Uterus (tissue), 4 donors: Measurements from ENCODE around the gene BCL11B. TPM values are rescaled to one million over a fixed set of nuclear protein-coding genes. Genes with fewer than 3 reads are reported as not detected.
A peak's percentile ranks its signal among the peaks of the same experiment; 100 is the strongest.

Source experiments
- DNase-seq, 2 donors: peaks; one replicate each; pipeline ENCODE4 v3.0.0-alpha.2; 2019 to 2020
- H3K27ac ChIP-seq, 2 donors: fragments of 200-600 bp; sonication (generic); 1 replicate in 1 of 2; 2 replicates in 1 of 2; pipeline ENCODE4 v1.5.1; 2016 to 2018
- H3K27me3 ChIP-seq, 2 donors: fragments of 200-600 bp; sonication (generic); one replicate each; pipeline ENCODE4 v1.5.1; 2018 to 2019; ENCODE audit warnings: control low read depth in 1 of 2
- H3K36me3 ChIP-seq, 2 donors: fragments of 200-600 bp; sonication (generic); one replicate each; pipeline ENCODE4 v1.5.1; 2019; ENCODE audit warnings: control low read depth in 1 of 2
- H3K4me1 ChIP-seq, 2 donors: fragments of 200-600 bp; sonication (generic); one replicate each; pipeline ENCODE4 v1.5.1; 2018 to 2019; ENCODE audit warnings: control low read depth in 1 of 2
- H3K4me3 ChIP-seq, 2 donors: fragments of 200-600 bp; sonication (generic); 1 replicate in 1 of 2; 2 replicates in 1 of 2; pipeline ENCODE4 v1.5.1; 2018 to 2019; ENCODE audit warnings: mild to moderate bottlenecking in 1 of 2
- H3K9me3 ChIP-seq, 2 donors: fragments of 200-600 bp; sonication (generic); one replicate each; pipeline ENCODE4 v1.5.1; 2019; ENCODE audit warnings: control low read depth in 1 of 2
- POLR2A ChIP-seq, 2 donors: fragments of 450-650 bp; IDR thresholded peaks; one replicate each; pipeline ENCODE4 v1.6.1; 2016; ENCODE audit warnings: antibody characterized with exemption in 2 of 2, mild to moderate bottlenecking in 1 of 2, moderate library complexity in 1 of 2
- intact Hi-C: fragments of 100-400 bp; cut with DNase I; formaldehyde crosslinking; loops from one replicate; pipeline ENCODE4 v1.15.1; 2023; ENCODE audit warnings: low total_unique reads
- total RNA-seq, 4 donors: library from RNA; depleted of rRNA in 3 of 4; stranded (reverse); fragments of >200 nt in 3 of 4; gene quantifications; one replicate each; pipeline versions ENCODE4 v1.1.0 to v1.2.4, GENCODE V29; 2014 to 2023
- TF ChIP-seq, protein P1 (sequence below), 4 experiments: fragments of 200-600 bp in 2 of 4; fragments of 450-650 bp in 2 of 4; sonication (generic) in 2 of 4; IDR thresholded peaks; one replicate each; pipeline ENCODE4 v1.5.1; 2016 to 2019; ENCODE audit warnings: antibody characterized with exemption in 4 of 4, mild to moderate bottlenecking in 2 of 4, moderate library complexity in 1 of 4
- donor health status: DM: yes; HTN: yes; CAD: no.

BCL11B gene
- total RNA-seq, 4 donors from 2014 or later = 0.29 to 0.55 (median 0.46) TPM; not detected in 1

GRCh38 chr14:99192830-99193229 is 79.2 kb downstream of the BCL11B start:
- Histone ChIP-seq H3K36me3 (no peaks in the 10 kb centered on the region), H3K4me1 (no peaks in the 10 kb centered on the region), H3K27ac (no peak overlapping the region), H3K27me3 (no peaks in the 10 kb centered on the region), H3K4me3 (no peak overlapping the region), H3K9me3 (no peaks in the 10 kb centered on the region)
- intact Hi-C loops = no loop called here
- DNase-seq = no peak
- no peak for TF ChIP-seq POLR2A (IDR thresholded peaks at IDR 0.05)
- TF ChIP-seq, protein P1, sequence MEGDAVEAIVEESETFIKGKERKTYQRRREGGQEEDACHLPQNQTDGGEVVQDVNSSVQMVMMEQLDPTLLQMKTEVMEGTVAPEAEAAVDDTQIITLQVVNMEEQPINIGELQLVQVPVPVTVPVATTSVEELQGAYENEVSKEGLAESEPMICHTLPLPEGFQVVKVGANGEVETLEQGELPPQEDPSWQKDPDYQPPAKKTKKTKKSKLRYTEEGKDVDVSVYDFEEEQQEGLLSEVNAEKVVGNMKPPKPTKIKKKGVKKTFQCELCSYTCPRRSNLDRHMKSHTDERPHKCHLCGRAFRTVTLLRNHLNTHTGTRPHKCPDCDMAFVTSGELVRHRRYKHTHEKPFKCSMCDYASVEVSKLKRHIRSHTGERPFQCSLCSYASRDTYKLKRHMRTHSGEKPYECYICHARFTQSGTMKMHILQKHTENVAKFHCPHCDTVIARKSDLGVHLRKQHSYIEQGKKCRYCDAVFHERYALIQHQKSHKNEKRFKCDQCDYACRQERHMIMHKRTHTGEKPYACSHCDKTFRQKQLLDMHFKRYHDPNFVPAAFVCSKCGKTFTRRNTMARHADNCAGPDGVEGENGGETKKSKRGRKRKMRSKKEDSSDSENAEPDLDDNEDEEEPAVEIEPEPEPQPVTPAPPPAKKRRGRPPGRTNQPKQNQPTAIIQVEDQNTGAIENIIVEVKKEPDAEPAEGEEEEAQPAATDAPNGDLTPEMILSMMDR (IDR thresholded peaks at IDR 0.05) = no peak

GRCh38 chr14:99192028-99192621 is 79.9 kb downstream of the BCL11B start:
- Histone ChIP-seq H3K4me3 (peak overlapping the region; percentile 16 to 39), H3K27ac (peak overlapping the region in 1 of 2 donors; percentile 9), H3K4me1 (no peaks in the 10 kb centered on the region), H3K27me3 (no peaks in the 10 kb centered on the region), H3K9me3 (no peaks in the 10 kb centered on the region), H3K36me3 (no peaks in the 10 kb centered on the region)
- peak; percentile 35 to 67 for DNase-seq
- TF ChIP-seq, protein P1 (IDR thresholded peaks at IDR 0.05) = no peak
- TF ChIP-seq POLR2A (IDR thresholded peaks at IDR 0.05) = no peak
- intact Hi-C loops = no loop called here

- no peak for DNase-seq
- Histone ChIP-seq H3K36me3 (no peaks in the 10 kb centered on the region), H3K4me1 (no peaks in the 10 kb centered on the region), H3K27ac (peak overlapping the region in 1 of 2 donors; percentile 9), H3K27me3 (no peaks in the 10 kb centered on the region), H3K4me3 (peak overlapping the region; percentile 16 to 39), H3K9me3 (no peaks in the 10 kb centered on the region)
- TF ChIP-seq, protein P1 (IDR thresholded peaks at IDR 0.05) = no peak
- intact Hi-C loops = no loop called here
Measured at GRCh38 chr14:99191395-99192027, 80.5 kb downstream of the BCL11B start.

DNA sequence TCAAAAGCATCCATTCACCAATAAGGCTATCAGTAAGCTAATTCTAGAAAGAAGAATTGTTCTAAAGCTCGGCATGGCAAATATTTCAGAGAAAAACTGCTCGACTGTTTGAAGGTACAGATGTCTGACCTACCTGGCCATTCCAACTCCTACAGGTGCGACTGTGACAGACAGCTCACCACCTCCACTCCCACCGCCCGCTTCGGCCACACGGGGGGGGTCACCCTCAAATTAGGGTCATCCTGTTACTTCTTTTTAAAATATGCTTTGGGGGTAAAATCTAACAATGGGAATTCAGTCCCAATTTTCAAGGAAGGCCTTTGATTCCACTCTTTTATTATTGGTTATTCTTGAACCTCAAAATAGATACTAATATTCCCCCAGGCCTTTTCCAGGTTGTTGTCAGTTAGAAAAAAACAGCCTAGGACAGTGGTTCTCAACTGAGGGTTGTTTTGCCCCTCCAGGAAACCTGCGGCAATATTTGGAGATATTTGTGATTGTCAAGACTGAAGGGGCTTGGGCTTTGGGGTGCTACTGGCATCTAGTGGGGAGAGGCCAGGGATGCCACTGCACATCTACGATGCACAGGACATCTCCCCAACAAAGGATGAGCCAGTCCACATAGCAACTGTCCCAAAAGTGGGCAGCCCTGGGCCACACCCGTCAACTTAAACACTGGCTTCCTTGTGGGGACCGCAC is 81.2 kb downstream of the BCL11B start:
- Histone ChIP-seq H3K4me3 (no peak overlapping the region), H3K4me1 (no peaks in the 10 kb centered on the region), H3K36me3 (no peaks in the 10 kb centered on the region), H3K27ac (no peak overlapping the region), H3K27me3 (no peaks in the 10 kb centered on the region), H3K9me3 (no peaks in the 10 kb centered on the region)
- TF ChIP-seq, protein P1 (IDR thresholded peaks at IDR 0.05) = no peak
- TF ChIP-seq POLR2A (IDR thresholded peaks at IDR 0.05) = no peak
- intact Hi-C loops = no loop called here
- no peak for DNase-seq

DNA sequence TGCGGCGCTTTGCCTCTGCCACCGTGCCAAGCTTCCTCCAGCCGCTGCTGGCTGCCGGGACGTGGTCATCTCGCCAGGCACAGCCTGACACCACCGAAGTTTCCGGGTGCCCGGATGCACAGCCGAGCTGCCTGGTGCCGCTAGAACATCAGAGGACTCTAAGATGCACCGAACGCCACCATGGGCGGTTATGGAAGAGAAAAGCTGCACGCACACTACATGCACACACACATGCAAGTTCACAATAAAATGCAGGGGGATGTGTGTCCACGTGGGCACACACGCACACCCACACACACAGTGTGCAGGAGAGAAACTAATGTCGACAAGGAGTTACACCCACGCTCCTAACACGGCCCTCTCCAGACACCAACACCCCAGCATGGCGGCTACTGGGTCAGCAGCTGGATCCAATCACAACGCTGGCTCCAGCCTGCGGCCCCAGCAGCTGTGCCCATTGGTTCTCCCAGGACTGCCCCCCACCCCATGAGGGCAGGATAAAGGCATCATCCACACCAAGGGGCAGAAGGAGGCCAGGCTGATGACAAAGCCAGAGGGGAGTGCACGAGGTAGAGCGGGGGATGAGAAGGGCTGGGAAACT is 82.7 kb downstream of the BCL11B start:
- TF ChIP-seq POLR2A (IDR thresholded peaks at IDR 0.05) = no peak
- TF ChIP-seq, protein P1 (IDR thresholded peaks at IDR 0.05) = no peak
- H3K4me1 ChIP-seq = no peaks in the 10 kb centered on the region
- no peaks in the 10 kb centered on the region for H3K36me3 ChIP-seq
- no peak overlapping the region for H3K4me3 ChIP-seq
- no peak for DNase-seq
- no peaks in the 10 kb centered on the region for H3K27me3 ChIP-seq
- intact Hi-C loops = no loop called here
- no peaks in the 10 kb centered on the region for H3K9me3 ChIP-seq
- no peak overlapping the region for H3K27ac ChIP-seq
